ENCODE data around the gene SARS1.

Gene SARS1

GRCh38 chr1:109241344-109241743 is 27.6 kb downstream of the SARS1 start:
- H3K9me3 ChIP-seq (ENCODE audit: control insufficient read depth, low read length), result no peaks in the 10 kb centered on the region
- H2AFZ ChIP-seq, result no peak overlapping the region
- H3K27ac ChIP-seq, result no peak overlapping the region
- peak overlapping the region; percentile 9 for H3K4me2 ChIP-seq (ENCODE audit: low read length)
- H3K36me3 ChIP-seq (ENCODE audit: control insufficient read depth, insufficient read depth, low read length), result no peaks in the 10 kb centered on the region
- no peak overlapping the region for H3K9ac ChIP-seq
- no peaks in the 10 kb centered on the region for H3K27me3 ChIP-seq (ENCODE audit: control insufficient read depth, insufficient read depth, low read length)
- H3K79me2 ChIP-seq, result no peaks in the 10 kb centered on the region
- TF ChIP-seq CTCF (IDR thresholded peaks at IDR 0.05), result no peak
- no peak overlapping the region for H3K4me3 ChIP-seq (ENCODE audit: low read depth, low read length)
- peaks cover 2% of the 10 kb centered on the region for H3K4me1 ChIP-seq

- TF ChIP-seq CTCF (IDR thresholded peaks at IDR 0.05), result no peak
- Histone ChIP-seq H3K36me3 (ENCODE audit: control insufficient read depth, insufficient read depth, low read length) (no peaks in the 10 kb centered on the region), H3K27me3 (ENCODE audit: control insufficient read depth, insufficient read depth, low read length) (no peaks in the 10 kb centered on the region), H3K27ac (no peak overlapping the region), H3K9me3 (ENCODE audit: control insufficient read depth, low read length) (no peaks in the 10 kb centered on the region), H3K79me2 (no peaks in the 10 kb centered on the region), H3K9ac (no peak overlapping the region), H3K4me1 (peaks cover 2% of the 10 kb centered on the region), H3K4me3 (ENCODE audit: low read depth, low read length) (no peak overlapping the region), H3K4me2 (ENCODE audit: low read length) (peak overlapping the region; percentile 9), H2AFZ (no peak overlapping the region)
Measured at GRCh38 chr1:109241841-109242345, 28.2 kb downstream of the SARS1 start.

- no peak overlapping the region for H3K9ac ChIP-seq
- H3K36me3 ChIP-seq (ENCODE audit: control insufficient read depth, insufficient read depth, low read length), result no peaks in the 10 kb centered on the region
- no peaks in the 10 kb centered on the region for H3K9me3 ChIP-seq (ENCODE audit: control insufficient read depth, low read length)
- H3K27ac ChIP-seq, result no peak overlapping the region
- H3K27me3 ChIP-seq (ENCODE audit: control insufficient read depth, insufficient read depth, low read length), result no peaks in the 10 kb centered on the region
- H3K4me1 ChIP-seq, result peaks cover 2% of the 10 kb centered on the region
- TF ChIP-seq CTCF (IDR thresholded peaks at IDR 0.05), result no peak
- no peak overlapping the region for H2AFZ ChIP-seq
- H3K79me2 ChIP-seq, result no peaks in the 10 kb centered on the region
- H3K4me2 ChIP-seq (ENCODE audit: low read length), result no peak overlapping the region
- H3K4me3 ChIP-seq (ENCODE audit: low read depth, low read length), result no peak overlapping the region
Measured at GRCh38 chr1:109242387-109242786, 28.7 kb downstream of the SARS1 start.

- TF ChIP-seq CTCF (IDR thresholded peaks at IDR 0.05), result no peak
- Histone ChIP-seq H3K4me3 (ENCODE audit: low read depth, low read length) (no peak overlapping the region), H3K4me2 (ENCODE audit: low read length) (no peak overlapping the region), H3K79me2 (no peaks in the 10 kb centered on the region), H3K9ac (no peak overlapping the region), H3K27ac (no peak overlapping the region), H2AFZ (no peak overlapping the region), H3K4me1 (peaks cover 2% of the 10 kb centered on the region), H3K36me3 (ENCODE audit: control insufficient read depth, insufficient read depth, low read length) (no peaks in the 10 kb centered on the region), H3K9me3 (ENCODE audit: control insufficient read depth, low read length) (no peaks in the 10 kb centered on the region), H3K27me3 (ENCODE audit: control insufficient read depth, insufficient read depth, low read length) (no peaks in the 10 kb centered on the region)
Measured at GRCh38 chr1:109243221-109243620, 29.5 kb downstream of the SARS1 start.

- Histone ChIP-seq H3K4me2 (ENCODE audit: low read length) (no peak overlapping the region), H2AFZ (no peak overlapping the region), H3K27ac (no peak overlapping the region), H3K9ac (no peak overlapping the region), H3K27me3 (ENCODE audit: control insufficient read depth, insufficient read depth, low read length) (no peaks in the 10 kb centered on the region), H3K79me2 (no peaks in the 10 kb centered on the region), H3K4me1 (peaks cover 2% of the 10 kb centered on the region), H3K9me3 (ENCODE audit: control insufficient read depth, low read length) (no peaks in the 10 kb centered on the region), H3K4me3 (ENCODE audit: low read depth, low read length) (no peak overlapping the region), H3K36me3 (ENCODE audit: control insufficient read depth, insufficient read depth, low read length) (no peaks in the 10 kb centered on the region)
- no peak for TF ChIP-seq CTCF (IDR thresholded peaks at IDR 0.05)
Measured at GRCh38 chr1:109243860-109244552, 30.3 kb downstream of the SARS1 start.
